ENCODE results near the gene PRCD. TPM values are rescaled to one million over a fixed set of nuclear protein-coding genes. Genes with fewer than 3 reads are reported as not detected.

The PRCD gene
- polyA plus RNA-seq, 1 donor from 2014 or later = 22.5 TPM

DNA sequence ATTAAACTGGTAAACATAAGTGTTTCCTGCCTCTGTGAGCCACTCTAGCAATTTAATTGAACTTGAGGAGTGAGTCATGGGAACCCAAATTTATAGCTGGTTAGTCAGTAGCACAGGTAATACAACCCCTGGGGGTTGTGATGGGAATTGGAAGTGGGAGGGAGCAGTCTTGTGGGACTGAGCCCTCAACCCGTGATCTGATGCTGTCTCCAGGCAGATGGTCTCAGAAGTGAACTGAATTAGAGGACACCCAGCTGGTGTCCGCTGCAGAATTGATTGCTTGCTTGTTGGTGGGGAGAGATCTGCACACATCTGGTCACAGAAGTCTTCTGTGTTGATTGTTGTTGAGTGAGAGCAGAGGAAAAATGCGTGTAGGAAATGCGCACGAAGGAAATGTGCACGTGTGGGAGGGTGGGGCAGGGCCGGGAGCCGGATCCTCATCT is 53.6 kb downstream of the PRCD start:
- Histone ChIP-seq H3K27ac (ENCODE audit: low read length) (no peak overlapping the region), H3K9me2 (ENCODE audit: insufficient read depth, low read length) (no peaks in the 10 kb centered on the region), H3K4me3 (ENCODE audit: low read length) (no peak overlapping the region), H2AFZ (ENCODE audit: low read depth, low read length) (no peak overlapping the region), H3K9me3 (ENCODE audit: low read length) (no peaks in the 10 kb centered on the region), H3K9ac (ENCODE audit: low read length) (no peak overlapping the region), H3K27me3 (ENCODE audit: insufficient read depth, low read depth, low read length) (no peaks in the 10 kb centered on the region), H3F3A (ENCODE audit: insufficient read depth, low read length, poor library complexity, severe bottlenecking) (no peaks in the 10 kb centered on the region), H4K20me1 (ENCODE audit: insufficient read depth) (no peaks in the 10 kb centered on the region), H3K4me2 (ENCODE audit: low read length) (no peak overlapping the region), H3K79me2 (replicated peaks; ENCODE audit: insufficient read depth, low read length) (no peaks in the 10 kb centered on the region), H3K36me3 (ENCODE audit: insufficient read depth, low read length) (no peaks in the 10 kb centered on the region)
- no peak for TF ChIP-seq TAF1 (IDR thresholded peaks at IDR 0.05; ENCODE audit: low read depth)
- no peak for TF ChIP-seq REST (IDR thresholded peaks at IDR 0.05; ENCODE audit: borderline replicate concordance)
- no peak for TF ChIP-seq EZH2 (IDR thresholded peaks at IDR 0.05; ENCODE audit: borderline replicate concordance, insufficient read depth, low read length, poor library complexity, severe bottlenecking)
- TF ChIP-seq SMC3 (conservative IDR thresholded peaks at IDR 0.05; ENCODE audit: poor library complexity) = no peak
- no peak for TF ChIP-seq RAD21 (conservative IDR thresholded peaks at IDR 0.05)
- TF ChIP-seq EP300 (conservative IDR thresholded peaks at IDR 0.05; ENCODE audit: poor library complexity, severe bottlenecking) = no peak
- no peak for TF ChIP-seq CTCF (IDR thresholded peaks at IDR 0.05; ENCODE audit: poor library complexity, severe bottlenecking)
- TF ChIP-seq MXI1 (conservative IDR thresholded peaks at IDR 0.05; ENCODE audit: poor library complexity, severe bottlenecking) = no peak

DNA sequence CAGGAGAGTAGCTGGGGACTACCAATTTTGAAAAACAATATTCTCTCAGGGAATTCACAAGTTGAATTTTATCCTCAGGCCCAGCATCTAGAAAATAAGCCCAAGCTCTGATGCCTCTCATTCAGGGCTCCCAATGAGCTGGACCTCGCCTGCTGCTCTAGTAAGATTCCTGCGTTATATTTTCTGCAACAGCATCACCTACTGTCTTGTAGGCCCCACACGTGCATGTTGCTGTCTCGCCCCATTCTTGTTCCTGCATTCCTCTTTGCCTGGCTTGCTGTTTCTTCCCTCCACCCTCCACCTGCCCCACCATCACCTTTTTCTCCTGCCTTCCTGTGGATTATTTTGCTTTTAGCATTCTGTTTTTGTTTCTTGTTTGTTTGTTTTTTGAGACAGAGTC is 54.1 kb downstream of the PRCD start:
- H3K36me3 ChIP-seq (ENCODE audit: insufficient read depth, low read length) = no peaks in the 10 kb centered on the region
- no peak overlapping the region for H3K4me3 ChIP-seq (ENCODE audit: low read length)
- no peak overlapping the region for H3K27ac ChIP-seq (ENCODE audit: low read length)
- H3K9me3 ChIP-seq (ENCODE audit: low read length) = no peaks in the 10 kb centered on the region
- no peaks in the 10 kb centered on the region for H4K20me1 ChIP-seq (ENCODE audit: insufficient read depth)
- no peaks in the 10 kb centered on the region for H3F3A ChIP-seq (ENCODE audit: insufficient read depth, low read length, poor library complexity, severe bottlenecking)
- H2AFZ ChIP-seq (ENCODE audit: low read depth, low read length) = no peak overlapping the region
- H3K79me2 ChIP-seq (replicated peaks; ENCODE audit: insufficient read depth, low read length) = no peaks in the 10 kb centered on the region
- H3K9me2 ChIP-seq (ENCODE audit: insufficient read depth, low read length) = no peaks in the 10 kb centered on the region
- TF ChIP-seq TAF1 (IDR thresholded peaks at IDR 0.05; ENCODE audit: low read depth) = no peak
- TF ChIP-seq SMC3 (conservative IDR thresholded peaks at IDR 0.05; ENCODE audit: poor library complexity) = no peak
- no peak for TF ChIP-seq REST (IDR thresholded peaks at IDR 0.05; ENCODE audit: borderline replicate concordance)
- TF ChIP-seq EP300 (conservative IDR thresholded peaks at IDR 0.05; ENCODE audit: poor library complexity, severe bottlenecking) = no peak
- TF ChIP-seq MXI1 (conservative IDR thresholded peaks at IDR 0.05; ENCODE audit: poor library complexity, severe bottlenecking) = no peak
- TF ChIP-seq RAD21 (conservative IDR thresholded peaks at IDR 0.05) = no peak
- no peak for TF ChIP-seq POLR2AphosphoS5 (IDR thresholded peaks at IDR 0.05)
- H3K27me3 ChIP-seq (ENCODE audit: insufficient read depth, low read depth, low read length) = no peaks in the 10 kb centered on the region
- no peak overlapping the region for H3K9ac ChIP-seq (ENCODE audit: low read length)
- no peak overlapping the region for H3K4me2 ChIP-seq (ENCODE audit: low read length)
